Left hindlimb (tissue), 1 donor: Measurements from ENCODE around the gene ENGASE.
A peak's percentile ranks its signal among the peaks of the same experiment; 100 is the strongest.

Experiments used
- DNase-seq: peaks from one replicate; pipeline ENCODE4 v3.0.0-alpha.2; 2018

Gene ENGASE

DNA sequence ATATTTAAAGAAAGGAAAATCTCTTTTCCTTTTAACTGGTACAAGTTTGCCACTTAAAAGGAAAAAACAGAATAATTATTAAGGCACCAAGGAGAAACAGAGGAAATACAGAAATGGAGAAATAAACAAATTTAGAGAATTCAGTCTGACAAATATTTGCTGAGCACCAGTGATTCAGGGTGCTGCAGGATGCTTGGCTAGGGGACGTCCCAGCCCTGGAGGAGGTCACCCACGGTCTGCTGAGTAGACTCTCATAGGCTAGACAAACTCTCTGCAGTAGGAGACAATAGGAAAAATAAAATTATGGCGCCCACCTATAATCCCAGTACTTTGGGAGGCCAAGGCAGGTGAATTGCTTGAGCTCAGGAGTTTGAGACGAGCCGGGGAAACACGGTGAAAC, 34.7 kb upstream of the ENGASE start:
- no peak for DNase-seq

DNA sequence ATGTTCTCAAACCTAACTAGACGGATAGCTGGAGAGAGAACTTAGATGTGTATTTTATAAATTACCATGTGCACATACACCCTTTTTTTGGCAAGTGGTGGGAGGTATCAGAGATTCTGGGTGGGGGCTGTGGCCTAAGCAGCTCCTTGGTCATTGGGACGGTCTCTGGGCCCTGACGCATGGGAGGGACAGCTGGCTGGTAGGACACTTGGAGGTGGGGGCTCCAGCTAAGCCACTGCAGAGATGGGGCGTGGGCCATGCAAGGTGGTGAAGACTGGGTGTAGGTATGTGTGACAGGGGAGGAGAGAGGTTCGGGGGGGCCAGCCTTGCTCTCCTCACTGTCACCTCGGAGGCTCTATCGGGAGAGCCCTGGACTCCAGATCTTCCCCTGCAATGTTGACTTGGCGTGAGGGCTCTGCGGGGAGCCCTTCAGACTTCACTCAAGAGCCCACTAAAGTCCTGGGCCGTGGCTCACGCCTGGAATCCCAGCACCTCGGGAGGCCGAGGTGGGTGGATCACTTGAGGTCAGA, 33.5 kb upstream of the ENGASE start:
- DNase-seq, result peak; percentile 23

DNA sequence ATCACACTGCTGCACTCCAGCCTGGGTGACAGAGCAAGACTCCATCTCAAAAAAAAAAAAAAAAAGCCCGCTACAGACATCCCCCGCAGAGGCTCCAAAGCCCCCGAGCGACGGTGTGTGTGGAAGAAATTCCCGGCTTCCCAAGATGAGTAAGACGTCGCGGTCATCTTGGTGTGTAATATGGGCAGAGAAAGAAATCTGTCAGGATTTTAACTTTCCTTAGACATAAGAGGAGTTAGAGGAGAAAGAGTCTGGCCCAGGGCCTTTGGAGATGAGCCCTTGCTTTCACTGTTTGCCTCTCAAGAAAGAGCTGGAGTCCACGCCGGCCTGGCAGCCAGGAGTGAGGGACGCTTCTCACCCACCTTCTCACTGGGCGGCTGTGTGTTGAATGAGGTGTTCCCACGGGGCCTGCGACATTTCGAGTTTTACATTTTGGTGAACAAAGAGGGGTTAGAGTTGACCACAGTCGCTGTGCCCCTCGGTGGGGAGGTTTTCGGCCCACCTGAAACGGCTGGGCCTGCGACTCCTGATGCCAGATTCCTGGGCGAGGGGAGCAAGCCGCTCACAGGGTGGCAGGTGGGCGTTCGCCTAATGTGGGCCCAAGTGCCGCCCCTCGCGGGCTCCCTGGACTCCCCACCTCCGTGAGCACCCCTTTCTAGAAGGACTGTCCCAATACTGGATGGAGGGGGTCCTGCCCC, 32.8 kb upstream of the ENGASE start:
- peak; percentile 28 for DNase-seq

DNA sequence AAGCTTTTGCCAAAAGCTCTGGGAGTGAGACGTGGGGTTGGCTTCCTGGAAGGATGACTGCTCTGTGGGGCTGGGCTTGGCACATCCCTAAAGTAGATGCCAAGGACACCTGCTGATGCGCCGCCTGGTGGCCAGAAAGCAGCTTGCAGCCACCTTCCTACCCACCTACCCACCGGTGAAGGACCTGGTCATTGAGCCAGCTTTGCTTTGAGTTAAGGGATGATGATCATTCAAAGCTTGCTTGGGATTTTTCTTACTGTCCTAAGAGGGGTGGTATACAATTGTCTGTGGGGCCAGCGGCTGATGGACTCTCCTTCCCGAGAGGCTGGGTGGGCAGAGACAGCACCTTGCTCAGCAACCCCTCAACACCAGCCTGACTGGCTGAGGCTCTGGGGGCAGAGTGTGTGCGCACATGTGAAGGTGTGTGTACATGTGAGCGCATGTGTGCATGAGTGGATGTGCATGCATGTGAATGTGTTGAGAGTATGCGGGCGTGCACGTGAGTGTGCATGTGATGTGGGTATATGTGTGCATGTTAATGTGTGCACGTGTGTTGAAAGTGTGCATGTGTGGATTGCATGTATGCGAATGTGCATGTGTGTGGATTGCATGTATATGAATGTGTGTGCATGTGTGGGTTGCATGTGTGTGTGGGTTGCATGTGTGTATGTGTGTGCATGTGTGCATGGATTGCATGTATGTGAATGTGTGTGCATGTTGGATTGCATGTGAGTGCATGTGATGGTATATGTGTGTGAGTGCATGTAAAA, 32.0 kb upstream of the ENGASE start:
- DNase-seq, result peak; percentile 64

DNA sequence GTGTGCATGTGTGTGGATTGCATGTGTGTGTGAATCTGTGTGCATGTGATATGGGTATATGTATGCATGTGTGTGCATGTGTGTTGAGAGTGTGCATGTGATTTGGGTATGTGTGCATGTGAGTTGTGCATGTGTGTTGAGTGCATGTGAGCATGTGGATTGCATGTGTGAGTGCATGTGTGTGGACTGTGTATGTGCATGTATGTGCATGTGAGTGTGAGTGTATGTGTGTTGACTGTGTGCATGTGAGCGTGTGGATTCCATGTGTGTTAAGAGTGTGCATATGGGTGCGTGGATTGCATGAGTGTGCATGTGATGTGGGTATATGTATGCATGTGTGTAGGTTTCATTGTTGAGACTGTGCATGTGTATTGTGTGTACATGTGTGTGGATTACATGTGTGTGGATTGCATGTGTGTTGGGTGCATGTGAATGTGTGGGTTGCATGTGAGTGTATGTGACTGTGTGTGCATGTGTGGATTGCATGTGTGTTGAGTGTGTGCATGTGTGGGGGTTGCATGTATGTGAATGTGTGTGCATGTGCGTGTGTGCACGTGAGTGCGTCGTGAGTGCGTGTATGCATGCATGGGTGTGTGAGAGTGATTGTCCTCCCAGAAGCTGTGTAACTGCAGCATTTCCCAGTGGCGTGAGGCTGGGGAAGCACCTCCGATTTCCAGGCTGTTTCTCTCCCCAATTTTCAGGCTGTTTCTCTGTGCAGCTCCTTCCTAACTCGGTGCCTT, 31.3 kb upstream of the ENGASE start:
- DNase-seq, result peak; percentile 25

DNA sequence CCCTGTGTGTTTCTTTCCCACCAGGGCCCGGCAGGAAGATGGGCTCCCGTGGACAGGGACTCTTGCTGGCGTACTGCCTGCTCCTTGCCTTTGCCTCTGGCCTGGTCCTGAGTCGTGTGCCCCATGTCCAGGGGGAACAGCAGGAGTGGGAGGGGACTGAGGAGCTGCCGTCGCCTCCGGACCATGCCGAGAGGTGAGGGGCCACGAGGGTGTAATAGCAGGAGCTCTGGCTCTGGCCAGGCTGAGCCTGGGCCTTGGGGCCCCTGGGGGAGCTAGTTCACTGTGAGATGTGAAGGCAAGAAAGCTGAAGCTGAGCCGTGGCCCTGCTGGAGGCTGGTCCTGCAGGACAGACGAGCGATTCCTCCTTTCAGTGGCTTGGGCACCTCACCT, 30.7 kb upstream of the ENGASE start:
- no peak for DNase-seq

DNA sequence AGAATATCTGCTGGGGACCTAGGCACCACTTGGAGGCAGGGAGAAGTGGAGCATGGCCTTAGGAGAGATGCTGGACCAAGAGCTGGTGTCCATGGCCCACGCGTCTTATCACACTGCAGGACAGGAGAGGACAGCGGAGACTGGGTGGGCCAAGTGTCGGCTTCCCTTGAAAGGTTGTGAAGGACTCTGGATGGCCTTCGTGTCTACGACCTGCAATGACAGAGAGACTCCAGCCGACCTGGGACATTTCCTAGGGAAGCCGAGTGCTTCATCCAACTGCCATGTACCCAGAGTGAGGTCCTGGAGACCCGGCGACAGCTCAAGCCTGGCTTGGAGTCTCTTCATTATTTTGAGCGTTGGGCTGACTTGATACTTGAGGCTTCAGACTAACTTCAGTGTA, 30.2 kb upstream of the ENGASE start:
- DNase-seq, result no peak

DNA sequence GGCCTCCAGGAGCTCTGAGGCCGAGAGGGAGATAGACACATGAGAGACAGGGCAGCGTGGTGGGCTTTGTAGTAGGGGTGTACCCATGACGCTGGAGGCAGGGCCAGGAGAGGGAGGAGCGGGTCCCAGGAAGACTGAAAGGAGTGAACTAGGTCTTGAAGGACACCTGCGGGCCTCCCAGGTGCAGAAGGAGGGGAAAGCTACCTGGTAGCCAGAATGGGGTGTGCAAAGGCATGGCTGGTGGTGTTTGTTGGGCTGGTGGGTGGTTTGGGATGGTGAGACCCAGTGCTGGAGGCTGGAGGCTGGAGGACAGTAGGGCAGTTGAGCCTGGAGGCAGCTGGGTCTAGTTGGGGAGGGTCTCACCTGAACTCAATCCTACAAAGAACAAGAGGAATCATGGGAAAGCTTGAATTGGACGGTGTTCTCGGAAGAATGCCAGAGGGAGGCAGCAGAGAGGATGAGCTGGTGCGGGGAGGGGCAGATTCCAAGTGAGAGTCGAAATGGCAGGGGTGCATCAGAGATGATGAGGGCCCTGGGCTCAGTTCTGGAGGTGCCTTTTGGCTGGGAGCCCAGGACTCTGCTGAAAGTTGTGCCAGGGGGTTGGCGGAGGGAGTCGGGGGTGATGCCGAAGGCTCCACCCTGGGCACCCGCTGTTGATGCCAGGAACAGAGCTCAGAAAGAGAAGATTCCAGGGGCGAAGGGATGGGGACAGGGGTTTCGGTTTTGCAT, 29.5 kb upstream of the ENGASE start:
- peak; percentile 32 for DNase-seq

DNA sequence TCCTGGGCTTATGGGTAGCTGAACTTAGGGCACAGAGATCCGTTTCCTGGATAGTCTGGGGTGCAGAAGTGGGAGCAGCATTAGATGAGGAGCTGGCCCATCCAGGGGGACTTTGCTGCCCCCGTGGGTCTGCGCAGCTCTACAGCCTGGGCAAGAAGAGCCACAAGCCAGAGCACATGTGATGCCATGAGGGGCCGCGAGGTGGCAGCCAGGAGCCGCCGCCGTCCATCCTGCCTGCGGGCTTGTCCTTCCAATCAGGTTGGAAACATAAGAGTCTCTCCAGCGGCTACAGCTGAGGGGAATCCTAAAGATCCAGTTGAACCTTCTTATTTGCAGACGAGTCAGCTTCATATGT, 28.8 kb upstream of the ENGASE start:
- DNase-seq, result peak; percentile 84

DNA sequence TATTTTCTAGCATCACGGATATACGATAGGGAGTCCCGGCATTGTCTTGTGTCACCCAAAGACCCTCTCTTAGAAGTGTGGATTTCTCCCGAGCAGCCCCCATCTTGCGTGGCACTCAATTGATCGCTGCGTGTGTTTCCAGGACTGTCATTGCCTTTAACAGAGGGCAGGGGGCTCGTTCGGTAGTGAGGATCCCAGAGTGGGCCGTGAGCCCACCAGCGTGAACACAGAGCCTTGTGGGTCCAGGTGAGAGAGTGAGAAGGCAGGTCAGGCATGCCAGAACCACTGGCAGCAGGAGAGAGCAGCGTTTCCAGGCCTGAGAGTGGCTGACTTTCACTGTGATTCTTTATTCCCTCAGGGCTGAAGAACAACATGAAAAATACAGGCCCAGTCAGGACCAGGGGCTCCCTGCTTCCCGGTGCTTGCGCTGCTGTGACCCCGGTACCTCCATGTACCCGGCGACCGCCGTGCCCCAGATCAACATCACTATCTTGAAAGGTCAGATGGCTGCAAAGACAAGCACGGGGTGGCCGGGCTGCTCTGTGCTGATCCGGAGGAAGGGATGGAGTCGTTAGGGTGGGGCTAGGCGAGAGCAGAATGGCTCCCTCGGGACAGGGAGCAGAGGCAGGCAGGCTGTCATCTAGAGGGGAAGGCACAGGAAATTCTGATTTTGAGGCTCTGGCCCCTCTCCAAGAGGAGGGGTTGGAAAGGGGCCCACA, 28.3 kb upstream of the ENGASE start:
- peak; percentile 58 for DNase-seq

DNA sequence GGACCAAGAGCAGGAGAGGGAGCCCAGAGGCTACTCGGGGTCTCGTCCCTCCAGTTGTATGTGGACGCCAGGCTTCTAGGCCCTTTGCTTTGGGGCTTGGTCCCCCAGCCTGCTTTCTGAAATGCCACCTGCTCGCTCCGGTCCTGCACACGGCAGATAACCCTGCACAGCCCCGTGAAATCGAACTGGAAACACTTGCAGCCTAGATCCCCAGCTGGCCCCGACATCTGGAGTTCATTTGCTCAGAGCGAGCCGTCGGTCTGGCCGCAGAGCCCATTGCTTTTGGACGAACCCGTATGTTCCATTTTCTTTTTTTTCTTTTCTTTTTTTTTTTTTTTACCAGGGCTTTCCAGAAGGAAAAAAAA, 27.7 kb upstream of the ENGASE start:
- peak; percentile 87 for DNase-seq

DNA sequence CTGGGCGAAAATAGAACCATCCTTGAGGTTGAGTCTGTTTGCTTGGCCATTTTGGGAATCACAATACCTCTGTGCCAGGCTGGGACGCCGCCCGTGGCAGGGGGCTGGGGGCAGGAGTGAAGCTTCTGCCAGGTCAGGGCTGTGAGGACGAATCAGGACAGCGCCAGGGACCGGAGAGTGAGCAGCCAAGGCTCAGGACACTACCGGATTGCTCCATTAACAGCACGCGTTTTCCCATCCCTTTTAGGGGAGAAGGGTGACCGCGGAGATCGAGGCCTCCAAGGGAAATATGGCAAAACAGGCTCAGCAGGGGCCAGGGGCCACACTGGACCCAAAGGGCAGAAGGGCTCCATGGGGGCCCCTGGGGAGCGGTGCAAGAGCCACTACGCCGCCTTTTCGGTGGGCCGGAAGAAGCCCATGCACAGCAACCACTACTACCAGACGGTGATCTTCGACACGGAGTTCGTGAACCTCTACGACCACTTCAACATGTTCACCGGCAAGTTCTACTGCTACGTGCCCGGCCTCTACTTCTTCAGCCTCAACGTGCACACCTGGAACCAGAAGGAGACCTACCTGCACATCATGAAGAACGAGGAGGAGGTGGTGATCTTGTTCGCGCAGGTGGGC, 27.2 kb upstream of the ENGASE start:
- no peak for DNase-seq

DNA sequence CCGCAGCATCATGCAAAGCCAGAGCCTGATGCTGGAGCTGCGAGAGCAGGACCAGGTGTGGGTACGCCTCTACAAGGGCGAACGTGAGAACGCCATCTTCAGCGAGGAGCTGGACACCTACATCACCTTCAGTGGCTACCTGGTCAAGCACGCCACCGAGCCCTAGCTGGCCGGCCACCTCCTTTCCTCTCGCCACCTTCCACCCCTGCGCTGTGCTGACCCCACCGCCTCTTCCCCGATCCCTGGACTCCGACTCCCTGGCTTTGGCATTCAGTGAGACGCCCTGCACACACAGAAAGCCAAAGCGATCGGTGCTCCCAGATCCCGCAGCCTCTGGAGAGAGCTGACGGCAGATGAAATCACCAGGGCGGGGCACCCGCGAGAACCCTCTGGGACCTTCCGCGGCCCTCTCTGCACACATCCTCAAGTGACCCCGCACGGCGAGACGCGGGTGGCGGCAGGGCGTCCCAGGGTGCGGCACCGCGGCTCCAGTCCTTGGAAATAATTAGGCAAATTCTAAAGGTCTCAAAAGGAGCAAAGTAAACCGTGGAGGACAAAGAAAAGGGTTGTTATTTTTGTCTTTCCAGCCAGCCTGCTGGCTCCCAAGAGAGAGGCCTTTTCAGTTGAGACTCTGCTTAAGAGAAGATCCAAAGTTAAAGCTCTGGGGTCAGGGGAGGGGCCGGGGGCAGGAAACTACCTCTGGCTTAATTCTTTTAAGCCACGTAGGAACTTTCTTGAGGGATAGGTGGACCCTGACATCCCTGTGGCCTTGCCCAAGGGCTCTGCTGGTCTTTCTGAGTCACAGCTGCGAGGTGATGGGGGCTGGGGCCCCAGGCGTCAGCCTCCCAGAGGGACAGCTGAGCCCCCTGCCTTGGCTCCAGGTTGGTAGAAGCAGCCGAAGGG, 26.4 kb upstream of the ENGASE start:
- DNase-seq, result no peak

DNA sequence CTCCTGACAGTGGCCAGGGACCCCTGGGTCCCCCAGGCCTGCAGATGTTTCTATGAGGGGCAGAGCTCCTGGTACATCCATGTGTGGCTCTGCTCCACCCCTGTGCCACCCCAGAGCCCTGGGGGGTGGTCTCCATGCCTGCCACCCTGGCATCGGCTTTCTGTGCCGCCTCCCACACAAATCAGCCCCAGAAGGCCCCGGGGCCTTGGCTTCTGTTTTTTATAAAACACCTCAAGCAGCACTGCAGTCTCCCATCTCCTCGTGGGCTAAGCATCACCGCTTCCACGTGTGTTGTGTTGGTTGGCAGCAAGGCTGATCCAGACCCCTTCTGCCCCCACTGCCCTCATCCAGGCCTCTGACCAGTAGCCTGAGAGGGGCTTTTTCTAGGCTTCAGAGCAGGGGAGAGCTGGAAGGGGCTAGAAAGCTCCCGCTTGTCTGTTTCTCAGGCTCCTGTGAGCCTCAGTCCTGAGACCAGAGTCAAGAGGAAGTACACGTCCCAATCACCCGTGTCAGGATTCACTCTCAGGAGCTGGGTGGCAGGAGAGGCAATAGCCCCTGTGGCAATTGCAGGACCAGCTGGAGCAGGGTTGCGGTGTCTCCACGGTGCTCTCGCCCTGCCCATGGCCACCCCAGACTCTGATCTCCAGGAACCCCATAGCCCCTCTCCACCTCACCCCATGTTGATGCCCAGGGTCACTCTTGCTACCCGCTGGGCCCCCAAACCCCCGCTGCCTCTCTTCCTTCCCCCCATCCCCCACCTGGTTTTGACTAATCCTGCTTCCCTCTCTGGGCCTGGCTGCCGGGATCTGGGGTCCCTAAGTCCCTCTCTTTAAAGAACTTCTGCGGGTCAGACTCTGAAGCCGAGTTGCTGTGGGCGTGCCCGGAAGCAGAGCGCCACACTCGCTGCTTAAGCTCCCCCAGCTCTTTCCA, 25.5 kb upstream of the ENGASE start:
- DNase-seq, result no peak

DNA sequence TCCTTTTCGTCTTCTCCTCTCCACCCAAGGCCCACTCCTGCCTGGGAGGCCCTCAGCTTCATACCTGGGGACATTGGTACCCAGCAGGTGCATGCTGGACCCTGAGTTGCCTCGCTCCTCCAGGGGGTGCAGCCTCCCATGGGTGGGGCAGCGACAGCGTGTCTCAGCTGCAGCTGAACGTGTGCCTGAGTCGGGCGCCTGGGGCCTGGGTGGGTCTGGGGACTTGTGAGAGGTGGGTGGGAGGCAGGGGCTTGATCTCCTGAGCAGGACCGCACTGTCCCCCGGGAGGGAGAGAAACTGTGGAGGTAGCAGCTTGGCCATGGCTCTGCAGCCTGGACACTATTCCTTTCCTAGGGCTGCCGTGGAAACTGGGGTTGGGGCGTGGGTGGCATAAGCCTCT, 24.8 kb upstream of the ENGASE start:
- DNase-seq, result no peak

DNA sequence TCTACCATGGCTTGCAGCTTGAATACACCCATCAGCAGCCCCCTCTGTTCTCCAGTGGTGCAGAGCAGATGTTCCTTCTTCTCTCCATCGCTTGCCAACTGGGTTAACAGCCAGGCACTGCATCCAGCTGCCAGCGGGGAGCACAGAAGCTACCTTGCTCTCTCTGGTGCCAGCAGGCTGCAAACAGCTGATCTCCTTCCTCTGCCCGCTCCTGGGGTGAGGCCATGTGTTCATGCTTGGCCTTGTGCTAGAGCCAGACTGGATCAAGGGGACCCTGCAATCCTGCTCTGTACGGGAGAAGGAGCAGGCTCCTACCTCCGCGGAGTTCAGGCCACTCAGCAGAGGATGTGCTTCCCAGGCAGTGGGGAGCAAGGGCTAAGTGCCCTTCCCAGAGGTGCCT, 24.1 kb upstream of the ENGASE start:
- no peak for DNase-seq

DNA sequence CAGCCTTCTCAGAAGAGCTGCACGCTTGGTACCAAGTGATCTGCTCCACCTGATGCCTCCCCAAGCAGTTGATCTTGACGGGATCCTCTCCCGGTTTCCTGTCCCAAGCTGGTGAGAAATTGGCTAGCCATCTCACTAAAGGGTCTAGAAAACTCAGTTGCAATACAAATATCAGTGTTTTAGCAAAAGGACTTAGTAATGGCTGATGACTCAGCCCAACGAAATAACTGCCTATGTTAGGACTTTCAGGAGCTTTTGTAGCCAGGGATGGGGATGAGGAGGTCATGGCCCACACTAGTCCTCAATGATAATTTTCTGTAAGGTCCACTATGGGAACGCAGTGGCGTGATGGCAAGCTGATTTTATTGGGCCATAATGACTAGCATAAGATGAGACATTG, 23.3 kb upstream of the ENGASE start:
- no peak for DNase-seq

DNA sequence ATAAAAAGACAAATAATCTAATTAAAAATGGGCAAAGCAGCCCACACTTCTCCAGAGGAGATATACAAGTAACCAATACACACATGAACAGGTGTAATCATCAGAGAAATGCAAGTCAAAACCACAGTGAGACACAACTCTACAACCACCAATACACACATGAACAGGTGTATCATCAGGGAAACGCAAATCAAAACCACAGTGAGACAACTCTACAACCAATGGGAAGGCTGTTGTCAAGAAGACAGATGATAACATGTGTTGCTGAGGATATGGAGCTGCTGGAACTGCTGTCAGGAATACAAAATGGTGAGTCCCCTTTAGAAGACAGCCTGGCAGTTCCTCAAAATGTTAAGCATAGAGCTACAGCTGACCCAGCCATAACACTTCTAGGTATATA, 22.5 kb upstream of the ENGASE start:
- no peak for DNase-seq

DNA sequence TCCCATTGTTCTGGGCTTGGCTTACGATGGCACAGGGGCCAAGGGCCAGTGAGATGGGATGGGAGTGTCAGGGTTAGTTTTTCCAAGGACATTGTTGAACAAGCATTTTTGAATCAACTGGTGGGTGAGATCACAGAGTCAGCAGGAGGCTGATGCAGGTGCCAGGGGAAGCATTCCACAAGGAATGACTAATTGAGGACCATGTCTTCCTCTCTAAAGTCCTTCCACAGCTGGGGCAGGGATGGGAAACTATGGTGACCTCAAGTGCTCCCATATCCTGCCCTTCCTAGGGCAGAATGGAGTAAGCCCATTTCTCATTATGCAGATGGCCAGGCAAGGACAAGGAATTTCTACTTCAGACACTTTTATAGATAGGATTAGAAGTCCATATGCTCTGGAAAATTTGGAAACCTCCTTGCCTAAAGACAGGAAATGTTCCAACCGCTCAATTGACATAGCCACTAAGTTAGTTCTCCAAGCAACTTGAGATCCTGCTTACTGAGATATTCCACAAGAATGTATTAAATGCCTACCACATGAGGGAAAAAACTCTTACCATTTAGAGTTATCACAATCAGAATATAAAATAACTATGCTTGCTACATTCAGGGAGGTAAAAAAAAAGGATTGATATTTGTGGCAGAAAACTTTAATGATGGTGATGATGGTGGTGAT, 21.2 kb upstream of the ENGASE start:
- DNase-seq, result no peak
